Stomach smooth muscle (tissue), 2 donors: ENCODE measurements around the gene GRAMD1A.

Source experiments
- H3K27ac ChIP-seq: one replicate; pipeline ENCODE4 v1.7.0; 2013; ENCODE audit warnings: mild to moderate bottlenecking, low read length, inconsistent platforms
- H3K27me3 ChIP-seq, 2 donors: one replicate each; pipeline ENCODE4 v1.7.0; 2013; ENCODE audit warnings: low read length in 2 of 2; ENCODE audit not compliant: insufficient read depth in 2 of 2, control insufficient read depth in 1 of 2
- H3K36me3 ChIP-seq, 2 donors: one replicate each; pipeline ENCODE4 v1.7.0; 2013; ENCODE audit warnings: low read length in 2 of 2; ENCODE audit not compliant: control insufficient read depth in 2 of 2, insufficient read depth in 2 of 2
- H3K4me1 ChIP-seq: one replicate; pipeline ENCODE4 v1.7.0; 2013; ENCODE audit warnings: low read length; ENCODE audit not compliant: control insufficient read depth, insufficient read depth
- H3K4me3 ChIP-seq, 2 donors: one replicate each; pipeline ENCODE4 v1.7.0; 2013; ENCODE audit warnings: low read length in 2 of 2
- H3K9ac ChIP-seq, 2 donors: one replicate each; pipeline ENCODE4 v1.7.0; 2013; ENCODE audit warnings: low read length in 2 of 2, mild to moderate bottlenecking in 1 of 2
- H3K9me3 ChIP-seq, 2 donors: one replicate each; pipeline ENCODE4 v1.7.0; 2013; ENCODE audit warnings: low read length in 2 of 2; ENCODE audit not compliant: control insufficient read depth in 2 of 2
- donor health status: healthy.
- donor health status: Pancreatic carcinoma.

GRAMD1A gene

GRCh38 chr19:35058370-35058769 is 58.2 kb downstream of the GRAMD1A start:
- H3K4me1 ChIP-seq, result no peaks in the 10 kb centered on the region

GRCh38 chr19:35059006-35059798 is 59.1 kb downstream of the GRAMD1A start:
- H3K27ac ChIP-seq, result no peak overlapping the region
- H3K27me3 ChIP-seq, result peaks cover 6 to 8% of the 10 kb centered on the region in 2 donors
- no peaks in the 10 kb centered on the region for H3K9me3 ChIP-seq
- H3K36me3 ChIP-seq, result no peaks in the 10 kb centered on the region
- H3K4me3 ChIP-seq, result no peak overlapping the region
- H3K9ac ChIP-seq, result no peak overlapping the region
- no peaks in the 10 kb centered on the region for H3K4me1 ChIP-seq

More at GRCh38 chr19:35058370-35058769, 58.2 kb downstream of the GRAMD1A start:
- Histone ChIP-seq H3K27ac (no peak overlapping the region), H3K4me3 (no peak overlapping the region), H3K9me3 (no peaks in the 10 kb centered on the region), H3K36me3 (no peaks in the 10 kb centered on the region), H3K9ac (no peak overlapping the region), H3K27me3 (peaks cover 6 to 8% of the 10 kb centered on the region in 2 donors)

GRCh38 chr19:35059799-35060091 is 59.6 kb downstream of the GRAMD1A start:
- H3K27ac ChIP-seq, result no peak overlapping the region
- H3K27me3 ChIP-seq, result peaks cover 3 to 6% of the 10 kb centered on the region in 2 donors
- H3K9ac ChIP-seq, result no peak overlapping the region
- H3K9me3 ChIP-seq, result no peaks in the 10 kb centered on the region
- H3K4me1 ChIP-seq, result no peaks in the 10 kb centered on the region
- H3K4me3 ChIP-seq, result no peak overlapping the region
- no peaks in the 10 kb centered on the region for H3K36me3 ChIP-seq

- H3K4me3 ChIP-seq, result no peak overlapping the region
- H3K4me1 ChIP-seq, result no peaks in the 10 kb centered on the region
- H3K27ac ChIP-seq, result no peak overlapping the region
- no peaks in the 10 kb centered on the region for H3K9me3 ChIP-seq
- no peaks in the 10 kb centered on the region for H3K36me3 ChIP-seq
- no peak overlapping the region for H3K9ac ChIP-seq
- peaks cover 4 to 6% of the 10 kb centered on the region in 2 donors for H3K27me3 ChIP-seq
These were observed 60.2 kb downstream of the GRAMD1A start for GRCh38 chr19:35060160-35060855.

- Histone ChIP-seq H3K9ac (no peak overlapping the region), H3K36me3 (no peaks in the 10 kb centered on the region)
These were observed 61.7 kb downstream of the GRAMD1A start for GRCh38 chr19:35061583-35062373.

GRCh38 chr19:35062942-35063341 is 62.8 kb downstream of the GRAMD1A start:
- Histone ChIP-seq H3K27ac (no peak overlapping the region), H3K9me3 (no peaks in the 10 kb centered on the region), H3K4me1 (no peaks in the 10 kb centered on the region), H3K4me3 (no peak overlapping the region), H3K36me3 (no peaks in the 10 kb centered on the region), H3K9ac (no peak overlapping the region), H3K27me3 (peaks cover 2 to 4% of the 10 kb centered on the region in 2 donors)

More at GRCh38 chr19:35061583-35062373, 61.7 kb downstream of the GRAMD1A start:
- Histone ChIP-seq H3K27ac (no peak overlapping the region), H3K9me3 (no peaks in the 10 kb centered on the region), H3K4me1 (no peaks in the 10 kb centered on the region), H3K4me3 (no peak overlapping the region), H3K27me3 (peaks cover 2 to 4% of the 10 kb centered on the region in 2 donors)

GRCh38 chr19:35063940-35064818 is 64.1 kb downstream of the GRAMD1A start:
- H3K9me3 ChIP-seq, result no peaks in the 10 kb centered on the region
- H3K27me3 ChIP-seq, result peaks cover 2 to 7% of the 10 kb centered on the region in 2 donors
- H3K4me1 ChIP-seq, result no peaks in the 10 kb centered on the region
- H3K9ac ChIP-seq, result no peak overlapping the region
- no peak overlapping the region for H3K4me3 ChIP-seq
- no peaks in the 10 kb centered on the region for H3K36me3 ChIP-seq
- H3K27ac ChIP-seq, result no peak overlapping the region

- no peak overlapping the region for H3K4me3 ChIP-seq
- no peak overlapping the region for H3K9ac ChIP-seq
These were observed 65.5 kb downstream of the GRAMD1A start for GRCh38 chr19:35065574-35065973.

GRCh38 chr19:35066121-35066520 is 66.0 kb downstream of the GRAMD1A start:
- no peak overlapping the region for H3K27ac ChIP-seq
- no peaks in the 10 kb centered on the region for H3K4me1 ChIP-seq

More at GRCh38 chr19:35065574-35065973, 65.5 kb downstream of the GRAMD1A start:
- H3K27me3 ChIP-seq, result peaks cover 0 to 7% of the 10 kb centered on the region in 2 donors
- no peaks in the 10 kb centered on the region for H3K36me3 ChIP-seq
- H3K4me1 ChIP-seq, result no peaks in the 10 kb centered on the region
- no peak overlapping the region for H3K27ac ChIP-seq
- peaks cover under 1 to 2% of the 10 kb centered on the region in 2 donors for H3K9me3 ChIP-seq

More at GRCh38 chr19:35066121-35066520, 66.0 kb downstream of the GRAMD1A start:
- Histone ChIP-seq H3K4me3 (no peak overlapping the region), H3K9me3 (peaks cover 3 to 4% of the 10 kb centered on the region in 2 donors), H3K27me3 (peaks cover 0 to 7% of the 10 kb centered on the region in 2 donors), H3K36me3 (no peaks in the 10 kb centered on the region), H3K9ac (no peak overlapping the region)
